HG03442 (cell line): ENCODE measurements around the gene CLIP3.
"Not testable (repeated sequence)": the region's sequence is repeated elsewhere in the genome, so short reads cannot be mapped to it uniquely, and the experiment has no call there.

Experiments
- ATAC-seq: cut with Tn5 transposase; IDR thresholded peaks from one replicate; pipeline ENCODE4 v1.9.1; 2021; ENCODE audit warnings: mild to moderate bottlenecking, moderate library complexity; ENCODE audit not compliant: unreplicated experiment

CLIP3 gene

GRCh38 chr19:36049080-36049698 lies 16.5 kb upstream of the CLIP3 start:
- ATAC-seq, result no peak

GRCh38 chr19:36047835-36048234 lies 15.2 kb upstream of the CLIP3 start:
- ATAC-seq, result no peak

GRCh38 chr19:36046443-36047050 lies 13.9 kb upstream of the CLIP3 start:
- ATAC-seq, result no peak

- no peak for ATAC-seq
Observed at GRCh38 chr19:36043952-36044351, 11.3 kb upstream of the CLIP3 start.

- ATAC-seq, result no peak
Observed at GRCh38 chr19:36041831-36042230, 9.2 kb upstream of the CLIP3 start.

- ATAC-seq, result not testable (repeated sequence)
Observed at GRCh38 chr19:36041092-36041491, 8.4 kb upstream of the CLIP3 start.

- no peak for ATAC-seq
Observed at GRCh38 chr19:36040495-36040894, 7.8 kb upstream of the CLIP3 start.

GRCh38 chr19:36031308-36031707 lies 1.4 kb downstream of the CLIP3 start:
- no peak for ATAC-seq

- ATAC-seq, result no peak
Observed at GRCh38 chr19:36030264-36031148, 2.2 kb downstream of the CLIP3 start.

- no peak for ATAC-seq
Observed at GRCh38 chr19:36028313-36029041, 4.2 kb downstream of the CLIP3 start.

- no peak for ATAC-seq
Observed at GRCh38 chr19:36027696-36028095, 5.0 kb downstream of the CLIP3 start.

- ATAC-seq, result no peak
Observed at GRCh38 chr19:36026091-36026876, 6.4 kb downstream of the CLIP3 start.

GRCh38 chr19:36025541-36025940 lies 7.1 kb downstream of the CLIP3 start:
- ATAC-seq, result no peak

- ATAC-seq, result no peak
Observed at GRCh38 chr19:36023432-36023831, 9.2 kb downstream of the CLIP3 start.

GRCh38 chr19:36019061-36019670 lies 13.5 kb downstream of the CLIP3 start:
- ATAC-seq, result no peak

GRCh38 chr19:36014012-36014924 lies 18.4 kb downstream of the CLIP3 start, which contains the start of gene ALKBH6:
Gene ALKBH6, minus strand, starts transcription at chr19:36014213. Its CDS starts 816 bp downstream, at chr19:36013397.
- ATAC-seq, result peak; percentile 97

GRCh38 chr19:36013280-36014011 lies 19.2 kb downstream of the CLIP3 start:
- ATAC-seq, result no peak

GRCh38 chr19:36010402-36010801 lies 22.3 kb downstream of the CLIP3 start:
- ATAC-seq, result no peak
